SK-N-SH treated with all-trans-retinoic acid at 6 μM for 48 hours (cell line): ENCODE measurements around the gene SPRR5.

Experiments used
- CSDC2 ChIP-seq: fragments of 250-450 bp; sonication (Bioruptor Pico); IDR thresholded peaks from 2 replicates; pipeline ENCODE4 v1.5.0; 2020; ENCODE audit warnings: mild to moderate bottlenecking, moderate library complexity
- ZFP3 ChIP-seq: fragments of 250-450 bp; sonication (Bioruptor Pico); IDR thresholded peaks from 2 replicates; pipeline ENCODE4 v1.5.0; 2020; ENCODE audit warnings: mild to moderate bottlenecking, moderate library complexity
- ZFP30 ChIP-seq: fragments of 450-650 bp; formaldehyde crosslinking; IDR thresholded peaks from 2 replicates; pipeline ENCODE4 v1.5.0; 2022; ENCODE audit warnings: mild to moderate bottlenecking, moderate library complexity
- TF ChIP-seq, protein P1 (sequence below): fragments of 250-450 bp; sonication (Bioruptor Pico); IDR thresholded peaks from 2 replicates; pipeline ENCODE4 v1.5.1; 2021; ENCODE audit warnings: mild to moderate bottlenecking, moderate library complexity
- TF ChIP-seq, protein P2 (sequence below): fragments of 250-450 bp; sonication (Bioruptor Pico); IDR thresholded peaks from 2 replicates; pipeline ENCODE4 v1.8.0; 2020; ENCODE audit warnings: mild to moderate bottlenecking, moderate library complexity, borderline replicate concordance
- TF ChIP-seq, protein P3 (sequence below): fragments of 250-450 bp; sonication (Bioruptor Pico); IDR thresholded peaks from 2 replicates; pipeline ENCODE4 v1.5.1; 2020; ENCODE audit warnings: low read depth, mild to moderate bottlenecking, moderate library complexity

GRCh38 chr1:152942161-152942560 is 4.8 kb upstream of the SPRR5 start:
- TF ChIP-seq, protein P1, sequence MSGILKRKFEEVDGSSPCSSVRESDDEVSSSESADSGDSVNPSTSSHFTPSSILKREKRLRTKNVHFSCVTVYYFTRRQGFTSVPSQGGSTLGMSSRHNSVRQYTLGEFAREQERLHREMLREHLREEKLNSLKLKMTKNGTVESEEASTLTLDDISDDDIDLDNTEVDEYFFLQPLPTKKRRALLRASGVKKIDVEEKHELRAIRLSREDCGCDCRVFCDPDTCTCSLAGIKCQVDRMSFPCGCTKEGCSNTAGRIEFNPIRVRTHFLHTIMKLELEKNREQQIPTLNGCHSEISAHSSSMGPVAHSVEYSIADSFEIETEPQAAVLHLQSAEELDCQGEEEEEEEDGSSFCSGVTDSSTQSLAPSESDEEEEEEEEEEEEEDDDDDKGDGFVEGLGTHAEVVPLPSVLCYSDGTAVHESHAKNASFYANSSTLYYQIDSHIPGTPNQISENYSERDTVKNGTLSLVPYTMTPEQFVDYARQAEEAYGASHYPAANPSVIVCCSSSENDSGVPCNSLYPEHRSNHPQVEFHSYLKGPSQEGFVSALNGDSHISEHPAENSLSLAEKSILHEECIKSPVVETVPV (CRISPR knock-in tag) = no peak
- TF ChIP-seq ZFP3 (no peak), CSDC2 (no peak), ZFP30 (CRISPR knock-in tag) (no peak)
- TF ChIP-seq, protein P2, sequence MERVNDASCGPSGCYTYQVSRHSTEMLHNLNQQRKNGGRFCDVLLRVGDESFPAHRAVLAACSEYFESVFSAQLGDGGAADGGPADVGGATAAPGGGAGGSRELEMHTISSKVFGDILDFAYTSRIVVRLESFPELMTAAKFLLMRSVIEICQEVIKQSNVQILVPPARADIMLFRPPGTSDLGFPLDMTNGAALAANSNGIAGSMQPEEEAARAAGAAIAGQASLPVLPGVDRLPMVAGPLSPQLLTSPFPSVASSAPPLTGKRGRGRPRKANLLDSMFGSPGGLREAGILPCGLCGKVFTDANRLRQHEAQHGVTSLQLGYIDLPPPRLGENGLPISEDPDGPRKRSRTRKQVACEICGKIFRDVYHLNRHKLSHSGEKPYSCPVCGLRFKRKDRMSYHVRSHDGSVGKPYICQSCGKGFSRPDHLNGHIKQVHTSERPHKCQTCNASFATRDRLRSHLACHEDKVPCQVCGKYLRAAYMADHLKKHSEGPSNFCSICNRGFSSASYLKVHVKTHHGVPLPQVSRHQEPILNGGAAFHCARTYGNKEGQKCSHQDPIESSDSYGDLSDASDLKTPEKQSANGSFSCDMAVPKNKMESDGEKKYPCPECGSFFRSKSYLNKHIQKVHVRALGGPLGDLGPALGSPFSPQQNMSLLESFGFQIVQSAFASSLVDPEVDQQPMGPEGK (CRISPR knock-in tag) = no peak
- TF ChIP-seq, protein P3, sequence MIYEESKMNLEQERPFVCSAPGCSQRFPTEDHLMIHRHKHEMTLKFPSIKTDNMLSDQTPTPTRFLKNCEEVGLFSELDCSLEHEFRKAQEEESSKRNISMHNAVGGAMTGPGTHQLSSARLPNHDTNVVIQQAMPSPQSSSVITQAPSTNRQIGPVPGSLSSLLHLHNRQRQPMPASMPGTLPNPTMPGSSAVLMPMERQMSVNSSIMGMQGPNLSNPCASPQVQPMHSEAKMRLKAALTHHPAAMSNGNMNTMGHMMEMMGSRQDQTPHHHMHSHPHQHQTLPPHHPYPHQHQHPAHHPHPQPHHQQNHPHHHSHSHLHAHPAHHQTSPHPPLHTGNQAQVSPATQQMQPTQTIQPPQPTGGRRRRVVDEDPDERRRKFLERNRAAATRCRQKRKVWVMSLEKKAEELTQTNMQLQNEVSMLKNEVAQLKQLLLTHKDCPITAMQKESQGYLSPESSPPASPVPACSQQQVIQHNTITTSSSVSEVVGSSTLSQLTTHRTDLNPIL (CRISPR knock-in tag) = no peak
